ENCODE measurements around the gene ZDHHC18.

Gene ZDHHC18

GRCh38 chr1:26826261-26827105, at the start of gene ZDHHC18:
ZDHHC18 (plus strand) TSS chr1:26826688; CDS start chr1:26826805, 117 bp downstream.
- H3K27ac ChIP-seq (ENCODE audit: low read depth, low read length) = no peak within 1 kb of the TSS
- H2AFZ ChIP-seq (ENCODE audit: low read length, unreplicated experiment) = peak within 1 kb of the TSS; percentile 89
- H3K36me3 ChIP-seq (ENCODE audit: insufficient read depth, low read length) = no peaks in the 10 kb centered on the region
- H3K4me3 ChIP-seq (ENCODE audit: low read depth, low read length) = peak within 1 kb of the TSS; percentile 84
- peaks cover 17% of the 10 kb centered on the region for H3K4me1 ChIP-seq (ENCODE audit: control insufficient read depth, insufficient read depth, low read length, unreplicated experiment)
- H3K79me2 ChIP-seq (ENCODE audit: control insufficient read depth, insufficient read depth, low read length, unreplicated experiment) = peaks cover 31% of the 10 kb centered on the region
- no peaks in the 10 kb centered on the region for H3K27me3 ChIP-seq (ENCODE audit: insufficient read depth, low read length)

- H2AFZ ChIP-seq (ENCODE audit: low read length, unreplicated experiment) = no peak overlapping the region
Measured at GRCh38 chr1:26779098-26779668, 47.3 kb upstream of the ZDHHC18 start.

GRCh38 chr1:26780344-26780957, 46.0 kb upstream of the ZDHHC18 start:
- Histone ChIP-seq H3K4me1 (ENCODE audit: control insufficient read depth, insufficient read depth, low read length, unreplicated experiment) (peaks cover 21% of the 10 kb centered on the region), H3K79me2 (ENCODE audit: control insufficient read depth, insufficient read depth, low read length, unreplicated experiment) (no peaks in the 10 kb centered on the region), H2AFZ (ENCODE audit: low read length, unreplicated experiment) (no peak overlapping the region), H3K4me3 (ENCODE audit: low read depth, low read length) (no peak overlapping the region), H3K36me3 (ENCODE audit: insufficient read depth, low read length) (peaks cover 27% of the 10 kb centered on the region), H3K27ac (ENCODE audit: low read depth, low read length) (no peak overlapping the region), H3K27me3 (ENCODE audit: insufficient read depth, low read length) (no peaks in the 10 kb centered on the region)

More at GRCh38 chr1:26779098-26779668, 47.3 kb upstream of the ZDHHC18 start:
- Histone ChIP-seq H3K79me2 (ENCODE audit: control insufficient read depth, insufficient read depth, low read length, unreplicated experiment) (no peaks in the 10 kb centered on the region), H3K4me3 (ENCODE audit: low read depth, low read length) (no peak overlapping the region), H3K36me3 (ENCODE audit: insufficient read depth, low read length) (peaks cover 39% of the 10 kb centered on the region), H3K27ac (ENCODE audit: low read depth, low read length) (no peak overlapping the region), H3K27me3 (ENCODE audit: insufficient read depth, low read length) (no peaks in the 10 kb centered on the region), H3K4me1 (ENCODE audit: control insufficient read depth, insufficient read depth, low read length, unreplicated experiment) (peaks cover 15% of the 10 kb centered on the region)

GRCh38 chr1:26781206-26781825, 45.2 kb upstream of the ZDHHC18 start:
- H3K79me2 ChIP-seq (ENCODE audit: control insufficient read depth, insufficient read depth, low read length, unreplicated experiment) = no peaks in the 10 kb centered on the region
- H3K27me3 ChIP-seq (ENCODE audit: insufficient read depth, low read length) = no peaks in the 10 kb centered on the region
- no peak overlapping the region for H3K27ac ChIP-seq (ENCODE audit: low read depth, low read length)
- H3K4me3 ChIP-seq (ENCODE audit: low read depth, low read length) = no peak overlapping the region
- H2AFZ ChIP-seq (ENCODE audit: low read length, unreplicated experiment) = no peak overlapping the region
- H3K4me1 ChIP-seq (ENCODE audit: control insufficient read depth, insufficient read depth, low read length, unreplicated experiment) = peaks cover 28% of the 10 kb centered on the region
- peaks cover 21% of the 10 kb centered on the region for H3K36me3 ChIP-seq (ENCODE audit: insufficient read depth, low read length)

- Histone ChIP-seq H2AFZ (ENCODE audit: low read length, unreplicated experiment) (no peak overlapping the region), H3K36me3 (ENCODE audit: insufficient read depth, low read length) (peaks cover 13% of the 10 kb centered on the region), H3K4me1 (ENCODE audit: control insufficient read depth, insufficient read depth, low read length, unreplicated experiment) (peaks cover 40% of the 10 kb centered on the region), H3K79me2 (ENCODE audit: control insufficient read depth, insufficient read depth, low read length, unreplicated experiment) (no peaks in the 10 kb centered on the region), H3K27me3 (ENCODE audit: insufficient read depth, low read length) (no peaks in the 10 kb centered on the region), H3K27ac (ENCODE audit: low read depth, low read length) (peak overlapping the region; percentile 5; the same call in 1 of the 2 replicates), H3K4me3 (ENCODE audit: low read depth, low read length) (no peak overlapping the region)
Measured at GRCh38 chr1:26782521-26783212, 43.8 kb upstream of the ZDHHC18 start.

GRCh38 chr1:26783646-26784022, 42.9 kb upstream of the ZDHHC18 start:
- Histone ChIP-seq H3K79me2 (ENCODE audit: control insufficient read depth, insufficient read depth, low read length, unreplicated experiment) (no peaks in the 10 kb centered on the region), H3K4me3 (ENCODE audit: low read depth, low read length) (no peak overlapping the region), H3K27me3 (ENCODE audit: insufficient read depth, low read length) (no peaks in the 10 kb centered on the region), H3K27ac (ENCODE audit: low read depth, low read length) (no peak overlapping the region; the same call in 1 of the 2 replicates), H3K4me1 (ENCODE audit: control insufficient read depth, insufficient read depth, low read length, unreplicated experiment) (peaks cover 40% of the 10 kb centered on the region), H2AFZ (ENCODE audit: low read length, unreplicated experiment) (no peak overlapping the region), H3K36me3 (ENCODE audit: insufficient read depth, low read length) (peaks cover 8% of the 10 kb centered on the region; the same call in 1 of the 2 replicates)

GRCh38 chr1:26784023-26784871, 42.2 kb upstream of the ZDHHC18 start:
- Histone ChIP-seq H3K27ac (ENCODE audit: low read depth, low read length) (peak overlapping the region; percentile 43), H2AFZ (ENCODE audit: low read length, unreplicated experiment) (no peak overlapping the region), H3K4me1 (ENCODE audit: control insufficient read depth, insufficient read depth, low read length, unreplicated experiment) (peaks cover 40% of the 10 kb centered on the region), H3K79me2 (ENCODE audit: control insufficient read depth, insufficient read depth, low read length, unreplicated experiment) (no peaks in the 10 kb centered on the region), H3K36me3 (ENCODE audit: insufficient read depth, low read length) (peaks cover 4% of the 10 kb centered on the region; the same call in 1 of the 2 replicates), H3K27me3 (ENCODE audit: insufficient read depth, low read length) (no peaks in the 10 kb centered on the region), H3K4me3 (ENCODE audit: low read depth, low read length) (no peak overlapping the region)

GRCh38 chr1:26784886-26785285, 41.6 kb upstream of the ZDHHC18 start:
- Histone ChIP-seq H3K27me3 (ENCODE audit: insufficient read depth, low read length) (no peaks in the 10 kb centered on the region), H3K79me2 (ENCODE audit: control insufficient read depth, insufficient read depth, low read length, unreplicated experiment) (no peaks in the 10 kb centered on the region), H2AFZ (ENCODE audit: low read length, unreplicated experiment) (no peak overlapping the region), H3K4me1 (ENCODE audit: control insufficient read depth, insufficient read depth, low read length, unreplicated experiment) (peaks cover 46% of the 10 kb centered on the region), H3K4me3 (ENCODE audit: low read depth, low read length) (no peak overlapping the region), H3K27ac (ENCODE audit: low read depth, low read length) (peak overlapping the region; percentile 43), H3K36me3 (ENCODE audit: insufficient read depth, low read length) (peaks cover 4% of the 10 kb centered on the region; the same call in 1 of the 2 replicates)

GRCh38 chr1:26785611-26786436, 40.7 kb upstream of the ZDHHC18 start:
- Histone ChIP-seq H3K4me3 (ENCODE audit: low read depth, low read length) (peak overlapping the region; percentile 83; the same call in 1 of the 2 replicates), H2AFZ (ENCODE audit: low read length, unreplicated experiment) (no peak overlapping the region), H3K4me1 (ENCODE audit: control insufficient read depth, insufficient read depth, low read length, unreplicated experiment) (peaks cover 48% of the 10 kb centered on the region), H3K27ac (ENCODE audit: low read depth, low read length) (peak overlapping the region; percentile 98), H3K36me3 (ENCODE audit: insufficient read depth, low read length) (peaks cover 4% of the 10 kb centered on the region; the same call in 1 of the 2 replicates), H3K27me3 (ENCODE audit: insufficient read depth, low read length) (no peaks in the 10 kb centered on the region), H3K79me2 (ENCODE audit: control insufficient read depth, insufficient read depth, low read length, unreplicated experiment) (no peaks in the 10 kb centered on the region)
